HT1080 (cell line): ENCODE data around the gene USP6. TPM values are rescaled to one million over a fixed set of nuclear protein-coding genes. Genes with fewer than 3 reads are reported as not detected.
"Not testable (repeated sequence)": the region's sequence is repeated elsewhere in the genome, so short reads cannot be mapped to it uniquely, and the experiment has no call there.

Experiments used
- DNase-seq: peaks from one replicate; pipeline ENCODE4 v3.0.0-alpha.2; 2015; ENCODE audit warnings: low read depth
- small RNA-seq: library from RNA; depleted of rRNA; stranded (forward); fragments of <200 nt; gene quantifications from one replicate; pipeline ENCODE3, GENCODE V24; 2014
- total RNA-seq: library from RNA; depleted of rRNA; stranded (reverse); fragments of >200 nt; shearing (Covaris generic); gene quantifications from 2 replicates; pipeline ENCODE4 v1.2.3, GENCODE V29; 2014; rRNA removed

The USP6 gene
- total RNA-seq, 1 experiment from 2014 or later = not detected

DNA sequence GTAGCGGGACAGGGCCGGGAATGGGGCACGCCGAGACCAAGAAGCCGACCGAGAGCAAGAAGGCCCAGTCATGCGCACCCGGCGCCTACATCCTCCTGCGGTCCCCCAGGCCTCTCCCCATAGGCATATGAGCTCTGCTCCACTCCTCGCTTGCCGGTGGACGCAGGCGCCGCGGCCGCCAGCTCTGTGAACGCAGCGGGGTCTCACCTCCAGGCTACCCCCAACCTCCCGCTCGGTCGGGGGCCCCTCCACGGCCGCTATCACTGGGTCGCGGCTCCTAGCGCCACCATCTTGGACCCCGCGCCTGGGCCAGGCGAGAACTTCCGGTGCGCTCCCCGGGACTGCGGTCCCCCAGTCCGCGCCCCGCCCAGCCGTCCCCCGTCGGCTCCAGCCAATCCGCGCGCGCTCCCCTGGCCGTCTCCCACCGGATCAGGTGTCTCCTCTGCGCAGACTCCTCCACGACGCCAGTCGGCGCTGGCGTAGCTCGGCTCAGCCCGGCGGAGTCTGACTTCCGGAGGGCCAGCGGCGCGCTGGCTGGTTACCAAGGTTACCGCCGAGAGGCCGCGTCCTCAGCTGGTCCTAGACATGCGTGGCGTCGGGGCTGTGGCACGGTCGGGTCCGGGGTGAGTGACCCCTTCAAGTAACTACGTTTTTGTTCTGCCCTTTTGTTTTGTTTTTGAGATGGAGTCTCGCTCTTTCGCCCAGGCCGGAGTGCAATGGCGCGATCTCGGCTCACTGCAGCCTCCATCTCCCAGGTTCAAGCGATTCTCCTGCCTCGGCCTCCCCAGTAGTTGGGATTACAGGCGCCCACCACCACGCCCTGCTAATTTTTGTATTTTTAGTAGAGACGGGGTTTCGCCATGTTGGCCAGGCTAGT lies 75.9 kb downstream of the USP6 start, which contains the start of gene ZNF594:
TSS of gene ZNF594 (minus strand) at position 328 of the 877 bp plus-strand sequence. CDS start 7,612 bp downstream, outside the sequence.
- DNase-seq = peak; percentile 92

DNA sequence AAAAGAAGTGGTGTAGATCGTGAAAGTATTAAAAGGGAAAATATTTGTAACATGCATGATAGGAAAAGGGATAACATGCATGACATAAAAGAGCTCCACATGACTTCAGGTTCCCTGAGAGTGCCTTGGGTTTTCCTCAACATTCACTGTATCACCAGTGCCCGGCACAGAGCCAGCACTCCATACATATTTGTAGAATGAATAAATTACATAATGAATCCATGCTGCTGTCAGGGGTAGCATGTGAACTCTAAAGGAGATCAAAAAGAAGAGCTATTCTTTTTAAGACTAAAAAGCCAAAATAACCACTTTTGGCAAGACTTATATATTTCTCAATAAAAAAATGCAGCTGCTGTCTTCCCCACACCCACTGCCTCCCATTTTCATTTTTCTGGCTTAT lies 78.5 kb downstream of the USP6 start:
- no peak for DNase-seq

DNA sequence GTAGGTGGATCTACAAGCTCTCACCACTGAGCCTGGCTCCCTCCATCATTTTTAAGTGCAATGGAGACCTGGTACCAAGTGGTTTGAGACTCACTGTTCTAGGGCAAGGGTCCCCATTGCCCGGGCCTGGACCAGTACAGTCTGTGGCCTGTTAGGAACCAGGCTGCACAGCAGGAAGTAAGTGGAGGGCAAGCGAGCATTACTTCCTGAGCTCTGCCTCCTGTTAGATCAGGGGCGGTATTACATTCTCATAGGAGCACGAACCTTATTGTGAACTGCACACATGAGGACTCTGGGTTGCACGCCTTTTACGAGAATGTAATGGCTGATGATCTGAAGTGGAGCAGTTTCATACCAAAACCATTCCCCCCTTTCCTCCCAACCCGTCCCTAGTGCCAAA lies 82.6 kb downstream of the USP6 start:
- no peak for DNase-seq

DNA sequence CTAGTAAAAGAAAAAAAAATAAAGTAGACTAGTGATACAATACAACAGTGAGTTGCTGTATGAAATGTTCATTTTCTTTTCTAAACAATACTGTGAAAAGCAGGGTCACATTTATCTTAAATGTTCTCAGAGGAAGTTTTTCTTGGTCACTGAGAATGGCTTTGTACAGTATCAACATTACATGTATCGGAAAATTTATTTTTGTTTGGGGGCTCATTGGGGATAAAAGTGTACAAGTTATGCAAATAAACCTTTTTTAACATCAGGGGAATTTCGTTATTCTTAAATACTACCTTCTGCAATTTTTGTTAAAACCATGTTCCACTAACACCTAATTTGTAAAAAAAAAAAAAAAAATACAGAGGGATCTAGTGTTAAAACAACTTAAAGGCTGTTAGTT lies 84.5 kb downstream of the USP6 start:
- no peak for DNase-seq

GRCh38 chr17:5201011-5201410 lies 85.2 kb downstream of the USP6 start:
- no peak for DNase-seq

DNA sequence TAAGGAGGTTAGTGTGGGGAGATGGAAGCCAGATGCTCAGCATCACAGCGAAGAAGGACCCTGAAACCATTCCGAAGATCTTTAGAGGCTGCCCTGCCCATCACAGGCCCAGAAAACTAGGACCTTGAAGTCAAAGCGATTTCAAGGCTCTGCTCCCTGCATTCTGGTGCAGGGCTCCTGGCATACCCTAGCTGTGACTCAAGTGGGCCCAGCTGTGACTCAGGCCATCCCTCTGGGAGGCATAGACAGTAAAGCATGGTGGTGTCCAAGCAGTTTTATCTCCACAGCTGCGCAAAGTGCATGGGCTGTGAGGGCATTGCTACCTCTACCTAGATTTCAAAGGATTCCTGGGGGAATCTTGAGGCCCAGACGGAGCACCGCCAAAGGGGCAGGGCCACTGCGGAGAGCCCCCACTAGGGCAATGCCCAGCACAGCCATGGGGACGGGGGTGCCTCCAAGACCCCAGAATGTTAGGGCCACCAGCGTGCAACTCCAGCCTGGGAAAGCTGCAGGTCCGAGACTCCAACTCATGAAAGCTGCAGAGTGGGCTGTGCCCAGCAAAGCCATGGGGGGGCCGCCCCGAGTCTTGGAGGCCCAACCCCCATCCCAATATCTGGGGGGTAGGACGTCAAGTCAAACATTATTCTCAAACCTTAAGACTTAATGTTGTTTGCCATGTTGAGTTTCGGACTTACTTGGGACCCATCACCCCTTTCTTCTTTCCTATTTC lies 87.5 kb downstream of the USP6 start:
- peak; percentile 17 for DNase-seq

DNA sequence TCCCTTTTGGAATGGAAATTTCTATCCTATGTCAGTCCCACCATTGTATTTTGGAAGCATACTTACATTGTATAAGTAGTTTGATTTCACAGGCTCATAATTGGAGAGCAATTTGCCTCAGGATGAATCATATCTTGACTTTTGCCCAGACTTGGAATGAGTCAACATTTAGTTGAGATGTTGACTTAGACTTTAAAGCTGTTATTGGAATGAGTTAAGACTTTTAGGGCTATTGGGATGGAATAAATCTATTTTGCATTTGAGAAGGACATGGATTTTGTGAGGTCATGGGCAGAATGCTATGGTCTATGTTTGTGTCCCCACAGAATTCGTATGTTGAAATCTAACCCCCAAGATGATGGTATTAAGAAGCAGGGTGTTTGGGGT lies 88.1 kb downstream of the USP6 start:
- DNase-seq = peak; percentile 41

DNA sequence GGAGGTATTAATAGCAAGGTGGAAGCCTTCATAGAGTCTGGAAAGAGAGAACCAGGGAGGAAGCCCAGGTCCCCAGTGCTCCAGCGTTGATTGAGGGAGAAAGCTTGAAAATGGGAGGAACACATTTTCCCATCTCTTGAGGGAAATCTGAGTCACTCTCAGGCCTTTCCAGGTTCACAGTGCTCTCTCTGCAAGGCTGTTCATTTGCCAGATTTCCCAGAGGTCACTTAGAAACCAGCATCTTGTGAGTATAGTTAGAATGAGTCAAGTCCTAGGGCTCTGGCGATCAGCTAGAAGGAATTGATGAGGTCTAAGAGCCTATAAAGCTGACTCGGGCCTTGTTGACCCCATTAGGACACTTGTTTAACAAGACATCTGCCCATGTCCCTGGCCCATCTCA lies 93.6 kb downstream of the USP6 start:
- DNase-seq = no peak

GRCh38 chr17:5210091-5210490 lies 94.3 kb downstream of the USP6 start:
- no peak for DNase-seq

DNA sequence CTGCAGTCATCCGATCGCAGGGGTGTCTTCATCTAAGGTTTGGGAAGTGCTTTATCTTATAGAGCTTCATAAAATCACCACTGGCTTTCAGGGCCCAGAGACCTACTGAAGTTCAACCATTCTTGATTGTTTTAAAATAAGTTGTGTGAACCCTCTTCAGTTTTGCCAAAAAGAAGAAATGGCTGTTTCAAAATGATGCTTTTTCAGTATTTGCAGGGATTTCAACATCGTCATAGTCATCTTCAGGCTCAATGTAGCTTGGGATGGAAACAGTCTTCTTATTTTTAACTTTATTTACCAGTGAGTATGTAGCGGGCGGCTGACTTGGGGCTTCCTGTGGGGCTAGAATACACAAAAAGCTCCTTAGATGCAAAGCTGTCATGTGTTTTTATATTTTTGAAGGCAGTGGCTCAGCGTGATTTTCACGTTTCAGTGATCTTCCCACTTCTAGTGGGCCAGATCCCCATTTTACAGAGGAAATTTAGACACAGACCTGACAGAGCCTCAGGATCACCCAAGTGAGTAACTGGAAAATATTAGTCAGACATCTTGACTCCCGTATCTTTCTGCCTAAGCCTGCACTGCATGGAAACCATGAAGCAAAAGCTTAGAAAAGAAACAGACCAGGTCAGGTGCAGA lies 94.9 kb downstream of the USP6 start:
- DNase-seq = no peak

GRCh38 chr17:5211458-5211857 lies 95.6 kb downstream of the USP6 start:
- DNase-seq = no peak

GRCh38 chr17:5217562-5217961 lies 101.7 kb downstream of the USP6 start:
- not testable (repeated sequence) for DNase-seq

DNA sequence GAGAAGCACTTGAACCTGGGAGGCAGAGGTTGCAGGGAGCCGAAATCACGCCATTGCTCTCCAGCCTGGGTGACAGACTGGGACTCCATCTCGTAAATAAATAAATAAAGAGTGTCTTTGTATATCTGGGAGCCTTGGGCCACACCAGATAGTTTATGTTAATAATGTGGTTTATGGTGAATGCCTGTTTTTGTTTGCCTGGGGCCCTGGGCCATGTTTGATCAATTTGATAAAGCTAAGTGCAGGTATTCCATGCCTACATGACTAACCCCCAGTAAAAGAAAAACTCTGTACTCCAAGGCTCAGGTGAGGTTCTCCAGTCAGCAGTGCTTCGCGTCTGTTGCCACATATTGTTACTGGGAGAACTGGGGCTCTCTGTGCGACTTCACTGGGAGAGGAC lies 103.7 kb downstream of the USP6 start:
- no peak for DNase-seq

- DNase-seq = no peak
These were observed 104.2 kb downstream of the USP6 start for GRCh38 chr17:5220074-5220473.

DNA sequence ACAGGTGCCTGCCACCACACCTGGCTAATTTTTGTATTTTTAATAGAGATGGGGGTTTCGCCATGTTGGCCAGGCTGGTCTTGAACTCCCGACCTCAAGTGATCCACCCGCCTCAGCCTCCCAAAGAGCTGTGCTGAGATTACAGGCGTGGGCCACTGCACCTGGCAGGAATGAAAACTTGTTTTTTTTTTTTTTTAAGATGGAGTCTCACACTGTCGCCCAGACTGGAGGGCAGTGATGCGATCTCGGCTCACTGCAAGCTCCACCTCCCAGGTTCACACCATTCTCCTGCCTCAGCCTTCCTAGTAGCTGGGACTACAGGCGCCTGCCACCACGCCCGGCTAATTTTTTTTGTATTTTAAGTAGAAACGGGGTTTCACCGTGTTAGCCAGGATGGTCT lies 106.1 kb downstream of the USP6 start:
- not testable (repeated sequence) for DNase-seq

Small RNA genes within 50 kb of the gene (small RNA-seq; reads per million reads assigned to genes)
- gene AC012146.4 = not detected

Other genes with a start within 250 kb of the USP6 start
- gene C17orf107, start 216.5 kb upstream of the USP6 start, total RNA-seq = 0.07 and 0.48 TPM in 2 replicates
- gene CHRNE, start 212.9 kb upstream of the USP6 start, total RNA-seq = not detected in 2 replicates
- not detected in 2 replicates for gene GP1BA, start 183.8 kb upstream of the USP6 start, total RNA-seq
- gene SLC25A11, start 176.0 kb upstream of the USP6 start, total RNA-seq = 103 and 112 TPM in 2 replicates
- gene RNF167, start 175.8 kb upstream of the USP6 start, total RNA-seq = 70.0 and 95.7 TPM in 2 replicates
- gene PFN1, start 167.5 kb upstream of the USP6 start, total RNA-seq = 1,934 and 2,529 TPM in 2 replicates
- 2.5 and 3.0 TPM in 2 replicates for gene ENO3, start 164.9 kb upstream of the USP6 start, total RNA-seq
- gene SPAG7, start 148.2 kb upstream of the USP6 start, total RNA-seq = 75.6 and 81.8 TPM in 2 replicates
- 7.6 and 14.3 TPM in 2 replicates for gene CAMTA2, start 128.4 kb upstream of the USP6 start, total RNA-seq
- 0.08 TPM in 1 of 2 replicates, not detected in the other for gene INCA1, start 118.5 kb upstream of the USP6 start, total RNA-seq
- gene KIF1C, start 118.1 kb upstream of the USP6 start, total RNA-seq = 64.3 and 67.6 TPM in 2 replicates
- not detected in 2 replicates for gene SLC52A1, start 80.6 kb upstream of the USP6 start, total RNA-seq
- not detected in 2 replicates for gene ZFP3, start 37.6 kb upstream of the USP6 start, total RNA-seq
- gene ZNF232, start 4.2 kb upstream of the USP6 start, total RNA-seq = 9.1 and 9.5 TPM in 2 replicates
- 6.4 and 8.1 TPM in 2 replicates for gene ZNF594, start 75.8 kb downstream of the USP6 start, total RNA-seq
- gene SCIMP, start 118.8 kb downstream of the USP6 start, total RNA-seq = not detected in 2 replicates
- gene RABEP1, start 166.3 kb downstream of the USP6 start, total RNA-seq = 35.4 and 36.7 TPM in 2 replicates